NCI-H128 (cell line): ENCODE measurements around the gene BIRC2.
A peak's percentile ranks its signal among the peaks of the same experiment; 100 is the strongest.

Experiments
- DNase-seq: peaks from one replicate; lab custom pipeline; 2025; ENCODE audit not compliant: unreplicated experiment; lab: John Stamatoyannopoulos, UW

The BIRC2 gene

GRCh38 chr11:102399189-102399588, 52.2 kb downstream of the BIRC2 start:
- no peak for DNase-seq

DNA sequence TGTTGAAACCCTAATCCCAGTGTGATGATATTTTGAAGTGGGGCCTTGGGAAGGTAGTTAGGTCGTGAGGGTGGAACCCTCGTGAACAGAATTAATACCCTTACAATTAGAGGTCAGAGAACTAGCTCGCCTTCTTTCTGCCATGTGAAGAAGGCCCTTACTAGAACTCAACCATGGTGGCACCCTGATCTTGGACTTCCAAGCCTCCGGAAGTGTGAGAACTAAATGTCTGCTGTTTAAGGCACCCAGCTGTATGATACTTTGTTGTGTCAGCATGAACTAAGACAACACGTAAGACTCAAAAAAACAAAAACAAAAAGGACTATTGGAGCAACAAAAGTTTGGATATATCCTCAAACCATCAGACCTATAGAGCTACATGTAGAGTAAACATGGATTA, 53.6 kb downstream of the BIRC2 start:
- no peak for DNase-seq

DNA sequence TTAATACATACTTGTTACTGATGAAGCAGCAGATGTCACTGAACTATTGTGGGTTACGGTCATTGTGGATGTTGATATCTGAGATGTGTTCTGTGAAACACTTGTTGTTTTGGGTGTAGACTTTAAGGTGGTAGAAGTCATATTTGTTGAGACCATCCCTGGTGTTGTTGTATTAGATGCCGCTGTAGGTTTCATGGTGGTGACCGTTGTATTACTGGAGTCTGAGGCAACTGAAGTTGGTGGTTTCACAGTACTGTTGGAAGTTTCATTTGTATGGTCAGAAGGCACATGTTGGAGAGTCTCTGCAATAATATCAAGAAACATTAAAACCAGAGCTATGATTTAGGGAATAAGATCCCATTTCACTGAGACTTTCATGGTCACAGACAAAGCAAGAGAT, 54.9 kb downstream of the BIRC2 start:
- DNase-seq = no peak

DNA sequence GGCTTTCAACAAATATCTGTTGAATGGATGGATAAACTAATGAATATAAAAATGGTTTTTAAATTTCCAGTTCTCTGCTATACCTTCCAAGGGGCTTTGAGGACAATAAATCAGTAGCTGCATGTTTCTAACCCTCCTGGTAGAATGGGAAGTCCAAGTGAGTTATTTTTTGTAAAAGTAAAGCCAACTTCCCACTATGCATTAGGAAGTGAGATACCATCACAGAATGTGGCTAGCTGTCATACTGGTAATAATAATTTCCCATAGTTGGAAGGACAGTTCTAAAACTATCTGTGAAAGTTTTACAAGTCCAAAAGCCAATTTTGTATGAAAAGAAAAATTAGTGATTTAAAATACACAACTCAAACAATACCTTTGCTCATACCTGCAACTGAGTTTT, 55.5 kb downstream of the BIRC2 start:
- no peak for DNase-seq

DNA sequence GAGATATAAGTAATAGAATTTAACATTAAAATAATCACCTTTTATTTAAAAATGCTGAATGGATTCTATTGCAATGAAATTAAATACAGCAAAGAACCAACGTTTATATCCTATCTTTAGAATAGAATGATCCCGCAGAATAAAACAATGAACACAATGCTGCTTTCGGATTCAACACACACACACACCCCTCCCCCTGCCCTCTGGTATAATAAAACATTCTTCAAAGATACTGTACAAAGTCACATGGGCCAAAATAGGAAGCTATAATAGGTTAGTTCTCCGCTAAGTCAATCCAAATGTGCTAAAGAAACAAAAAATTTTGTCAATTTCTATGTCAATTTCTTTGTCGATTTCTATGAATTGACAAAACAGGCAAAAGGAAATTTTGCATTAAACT, 58.5 kb downstream of the BIRC2 start:
- no peak for DNase-seq

DNA sequence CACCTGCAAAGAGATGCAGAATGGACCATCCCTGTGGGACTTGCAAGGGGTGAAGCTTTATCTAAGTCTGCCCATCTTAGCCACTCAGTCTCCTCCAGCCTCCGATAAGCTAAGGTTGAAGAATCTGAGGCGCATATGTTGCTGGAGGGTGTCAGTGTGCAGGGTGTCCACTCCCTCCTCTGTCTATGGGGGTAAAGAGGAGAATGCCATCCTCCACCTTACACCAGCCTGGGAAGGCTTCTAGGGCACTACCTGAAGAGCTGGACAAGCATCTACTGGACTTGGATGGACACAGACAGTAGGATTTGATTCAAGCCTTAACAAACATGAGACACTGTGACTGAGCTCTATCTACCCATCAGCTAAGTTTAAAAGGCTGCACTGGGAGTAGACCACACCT, 59.1 kb downstream of the BIRC2 start:
- DNase-seq = no peak

DNA sequence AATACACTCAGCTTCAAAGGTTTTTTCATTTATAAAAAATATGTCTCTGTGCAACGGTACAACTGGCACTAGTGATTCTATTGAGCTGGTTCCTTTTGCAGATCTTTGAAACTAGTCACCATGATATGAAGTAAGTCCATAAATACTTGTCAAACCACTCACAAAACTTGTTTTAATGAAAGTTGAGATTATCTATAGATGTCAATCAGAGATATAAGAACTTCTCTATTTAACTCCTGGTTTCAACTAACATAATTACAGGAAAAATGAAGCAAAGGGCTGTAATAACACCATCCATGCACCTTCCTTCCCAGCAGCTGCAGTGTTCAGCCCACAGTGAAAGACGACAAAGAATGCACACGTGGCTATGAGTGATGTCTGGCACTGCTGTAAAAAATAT, 60.9 kb downstream of the BIRC2 start:
- DNase-seq = no peak

DNA sequence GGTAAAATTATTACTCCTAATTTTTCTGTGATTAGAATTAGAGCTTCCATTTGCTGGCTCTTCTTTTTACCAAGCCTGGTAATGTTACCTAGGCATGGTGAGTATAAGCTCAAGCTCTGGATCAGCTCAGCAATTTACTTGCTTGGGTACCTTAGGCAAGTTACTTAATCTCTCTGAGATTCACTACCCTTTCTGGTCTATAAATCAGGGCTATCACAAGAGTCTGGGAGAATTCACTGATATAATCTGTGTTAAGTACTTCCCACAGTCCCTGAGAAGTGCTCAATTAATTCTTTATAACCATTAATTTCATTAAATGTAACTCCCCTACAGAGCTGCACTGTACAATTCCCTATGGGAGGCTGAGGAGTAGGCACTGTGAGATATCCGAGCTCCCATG, 61.3 kb downstream of the BIRC2 start:
- no peak for DNase-seq

GRCh38 chr11:102410382-102410784, 63.4 kb downstream of the BIRC2 start:
- no peak for DNase-seq

DNA sequence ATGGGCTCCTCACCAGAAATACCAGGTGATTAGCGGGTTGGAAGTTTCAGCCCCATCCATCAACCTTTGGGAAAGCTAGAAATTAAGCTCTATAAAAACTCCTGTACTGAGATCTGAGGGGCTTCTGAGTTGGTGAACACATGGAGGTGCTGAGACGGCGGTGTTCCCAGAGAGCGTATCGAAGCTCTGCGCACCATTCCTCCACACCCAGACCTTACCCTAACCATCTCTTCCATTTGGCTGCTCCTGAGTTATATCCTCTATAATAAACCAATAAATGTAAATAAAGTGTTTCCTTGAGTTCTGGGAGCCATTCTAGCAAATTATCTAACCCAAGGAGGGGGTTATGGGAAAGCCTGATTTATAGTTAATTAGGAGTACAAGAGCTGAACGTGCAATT, 64.1 kb downstream of the BIRC2 start:
- no peak for DNase-seq

GRCh38 chr11:102413497-102413896, 66.5 kb downstream of the BIRC2 start:
- DNase-seq = no peak

GRCh38 chr11:102414559-102414958, 67.5 kb downstream of the BIRC2 start:
- no peak for DNase-seq

- DNase-seq = no peak
Measured at GRCh38 chr11:102415304-102415916, 68.4 kb downstream of the BIRC2 start.

GRCh38 chr11:102416976-102417375, 70.0 kb downstream of the BIRC2 start:
- DNase-seq = no peak

- DNase-seq = no peak
Measured at GRCh38 chr11:102419181-102419580, 72.2 kb downstream of the BIRC2 start.

- DNase-seq = no peak
Measured at GRCh38 chr11:102420547-102420946, 73.5 kb downstream of the BIRC2 start.

DNA sequence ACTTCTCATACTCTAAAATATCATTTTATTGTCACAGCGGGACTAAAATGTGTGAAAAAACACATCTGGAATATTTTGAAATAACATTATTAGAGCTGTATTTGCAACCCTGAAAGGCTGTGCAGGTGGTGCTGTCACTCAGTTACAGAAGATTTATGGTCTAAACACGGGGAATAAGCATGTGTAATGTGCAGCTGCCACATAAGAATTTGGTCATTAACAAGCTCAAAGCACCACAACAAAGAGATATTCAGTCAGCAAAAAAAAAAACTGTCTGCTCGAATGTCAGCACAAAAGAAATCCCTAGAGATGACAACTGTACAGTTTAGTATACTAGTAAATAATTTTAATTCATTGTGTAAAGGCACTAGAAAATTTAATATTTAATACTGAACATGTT, 74.2 kb downstream of the BIRC2 start:
- DNase-seq = peak; percentile 23

- no peak for DNase-seq
Measured at GRCh38 chr11:102422817-102423712, 76.1 kb downstream of the BIRC2 start.

GRCh38 chr11:102423936-102424335, 76.9 kb downstream of the BIRC2 start:
- DNase-seq = no peak

DNA sequence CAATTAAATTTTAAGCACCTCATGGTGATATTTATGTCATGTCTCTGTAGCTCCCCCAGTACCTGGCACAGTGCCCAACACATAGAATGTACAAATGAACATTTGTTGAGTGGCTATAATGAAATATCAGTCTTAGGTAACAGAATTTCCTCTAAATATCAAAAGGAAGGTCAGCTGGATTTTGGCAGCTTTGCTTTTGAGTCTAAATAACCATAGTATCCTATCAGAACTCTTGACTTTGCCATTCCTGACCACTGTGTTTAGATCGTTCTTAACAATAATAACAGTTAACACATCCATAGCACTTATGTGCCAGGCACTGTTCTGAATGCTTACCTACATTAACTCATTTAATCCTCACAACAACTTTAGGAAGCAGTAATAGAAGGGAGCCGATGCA, 79.0 kb downstream of the BIRC2 start:
- DNase-seq = no peak

- no peak for DNase-seq
Measured at GRCh38 chr11:102426570-102426969, 79.6 kb downstream of the BIRC2 start.

DNA sequence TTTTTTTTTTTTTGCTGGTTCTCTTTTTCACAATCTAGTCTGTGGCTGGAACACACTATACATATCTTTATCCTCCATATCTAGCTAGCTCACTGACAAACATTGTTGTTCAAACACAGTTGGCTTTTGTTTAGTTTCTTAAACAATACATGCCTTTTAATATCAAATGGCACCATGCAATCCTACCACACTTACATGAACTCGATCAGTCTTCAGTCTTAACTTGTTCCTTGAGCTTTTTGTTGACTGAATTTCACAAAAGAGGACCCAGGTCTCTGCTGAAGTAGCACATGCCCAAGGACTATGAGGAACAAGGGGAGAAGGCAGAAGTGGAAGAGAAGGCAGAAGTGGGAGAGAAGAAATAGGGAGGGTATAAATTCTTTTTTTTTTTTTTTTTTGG, 80.1 kb downstream of the BIRC2 start:
- DNase-seq = no peak
